HG02885 (cell line): Measurements from ENCODE around the gene HARS2.
"Not testable (repeated sequence)": the region's sequence is repeated elsewhere in the genome, so short reads cannot be mapped to it uniquely, and the experiment has no call there.

Experiments used
- ATAC-seq: cut with Tn5 transposase; IDR thresholded peaks from one replicate; pipeline ENCODE4 v1.9.1; 2021; ENCODE audit warnings: mild to moderate bottlenecking; ENCODE audit not compliant: unreplicated experiment, poor library complexity

HARS2 gene

GRCh38 chr5:140690941-140691924 lies at the start of gene HARS2, which contains the start of gene HARS1:
Gene HARS2, plus strand, starts transcription at chr5:140691455. Its CDS starts 194 bp downstream, at chr5:140691649.
Gene HARS1, minus strand, starts transcription at chr5:140691370. Its CDS starts 66 bp downstream, at chr5:140691304.
- ATAC-seq, result peak; percentile 96

- ATAC-seq, result no peak
Measured at GRCh38 chr5:140641716-140642115, 49.5 kb upstream of the HARS2 start.

- ATAC-seq, result no peak
Measured at GRCh38 chr5:140642718-140643117, 48.5 kb upstream of the HARS2 start.

- ATAC-seq, result no peak
Measured at GRCh38 chr5:140647042-140647419, 44.2 kb upstream of the HARS2 start.

GRCh38 chr5:140658870-140659269 lies 32.4 kb upstream of the HARS2 start:
- ATAC-seq, result no peak

GRCh38 chr5:140660371-140660770 lies 30.9 kb upstream of the HARS2 start:
- ATAC-seq, result not testable (repeated sequence)

- no peak for ATAC-seq
Measured at GRCh38 chr5:140664030-140664358, 27.3 kb upstream of the HARS2 start.

GRCh38 chr5:140664359-140665119 lies 26.7 kb upstream of the HARS2 start, which contains the start of gene WDR55:
Gene WDR55, plus strand, starts transcription at chr5:140664904. Its CDS starts 9 bp downstream, at chr5:140664913.
- peak; percentile 97 for ATAC-seq

GRCh38 chr5:140671035-140671434 lies 20.2 kb upstream of the HARS2 start:
- ATAC-seq, result not testable (repeated sequence)

GRCh38 chr5:140671472-140672125 lies 19.7 kb upstream of the HARS2 start:
- no peak for ATAC-seq

GRCh38 chr5:140672455-140673186 lies 18.6 kb upstream of the HARS2 start:
- no peak for ATAC-seq

GRCh38 chr5:140673187-140673976 lies 17.9 kb upstream of the HARS2 start, which contains the start of gene DND1:
Gene DND1, minus strand, starts transcription at chr5:140673576. Its CDS starts 34 bp downstream, at chr5:140673542.
- no peak for ATAC-seq

GRCh38 chr5:140674211-140674610 lies 17.0 kb upstream of the HARS2 start:
- ATAC-seq, result no peak

- no peak for ATAC-seq
Measured at GRCh38 chr5:140674629-140675028, 16.6 kb upstream of the HARS2 start.

GRCh38 chr5:140677947-140678346 lies 13.3 kb upstream of the HARS2 start:
- ATAC-seq, result no peak

- no peak for ATAC-seq
Measured at GRCh38 chr5:140678993-140679392, 12.3 kb upstream of the HARS2 start.

GRCh38 chr5:140690376-140690932 lies 801 bp upstream of the HARS2 start:
- peak; percentile 1 for ATAC-seq

- ATAC-seq, result no peak
Measured at GRCh38 chr5:140694276-140694675, 3.0 kb downstream of the HARS2 start.
